GM21723 (cell line): ENCODE measurements around the gene PABPC3.

ENCODE experiments used
- ATAC-seq: cut with Tn5 transposase; IDR thresholded peaks from one replicate; pipeline ENCODE4 v1.9.1; 2021; ENCODE audit warnings: mild to moderate bottlenecking, moderate library complexity; ENCODE audit not compliant: unreplicated experiment

The PABPC3 gene

DNA sequence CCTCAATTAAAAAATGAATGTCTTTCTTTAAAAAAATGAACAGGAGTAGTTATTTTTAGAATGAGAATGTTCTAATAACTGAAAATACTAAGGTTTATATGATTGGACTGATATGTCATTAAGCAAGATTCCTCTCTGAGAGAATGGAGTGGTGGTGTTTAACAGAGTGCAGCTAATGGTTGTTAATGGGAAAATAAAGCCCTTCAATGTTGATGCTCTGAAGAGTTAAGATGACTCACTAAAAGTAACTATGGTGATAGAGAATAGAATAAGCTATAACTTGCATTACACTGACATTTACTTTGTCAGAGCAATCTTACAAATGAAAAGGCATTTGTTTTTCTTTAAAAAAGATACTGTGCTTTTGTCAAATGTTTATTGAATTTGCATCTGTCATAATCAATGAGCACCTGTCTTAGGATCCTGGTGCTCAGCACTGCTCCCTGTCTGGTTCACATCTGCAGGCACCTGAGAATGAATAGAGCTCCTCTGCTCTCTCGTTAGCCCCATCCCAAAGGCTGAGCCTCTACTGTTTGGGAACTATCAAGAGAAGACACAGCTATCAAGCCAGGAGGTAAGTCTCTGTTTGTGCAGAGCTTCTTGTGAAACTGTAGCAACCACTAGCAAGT lies 15.1 kb downstream of the PABPC3 start:
- no peak for ATAC-seq

DNA sequence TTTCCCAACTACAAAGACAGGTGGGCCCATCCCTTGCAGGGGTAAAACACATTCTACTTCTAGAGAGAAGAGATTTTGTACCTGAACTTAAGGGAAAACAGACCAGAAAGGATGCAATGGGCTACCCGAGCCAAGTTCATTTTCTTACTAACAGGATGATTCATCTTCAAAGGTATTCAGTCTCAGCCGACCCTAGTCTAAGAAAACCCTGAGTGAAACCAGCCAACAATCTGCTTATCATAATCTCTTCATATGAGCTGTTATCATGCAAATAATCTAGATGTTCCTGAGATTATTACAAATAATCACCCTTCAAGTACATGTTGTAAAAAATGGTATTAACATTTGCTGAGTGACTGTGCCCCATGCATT lies 15.6 kb downstream of the PABPC3 start:
- ATAC-seq: no peak

- no peak for ATAC-seq
Measured at GRCh38 chr13:25112695-25113255, 16.8 kb downstream of the PABPC3 start.

- ATAC-seq: peak; percentile 81
Measured at GRCh38 chr13:25114220-25114619, 18.3 kb downstream of the PABPC3 start.

GRCh38 chr13:25116044-25116443 lies 20.1 kb downstream of the PABPC3 start:
- ATAC-seq: no peak

- ATAC-seq: no peak
Measured at GRCh38 chr13:25117312-25117711, 21.4 kb downstream of the PABPC3 start.

- ATAC-seq: no peak
Measured at GRCh38 chr13:25118378-25118905, 22.5 kb downstream of the PABPC3 start.

DNA sequence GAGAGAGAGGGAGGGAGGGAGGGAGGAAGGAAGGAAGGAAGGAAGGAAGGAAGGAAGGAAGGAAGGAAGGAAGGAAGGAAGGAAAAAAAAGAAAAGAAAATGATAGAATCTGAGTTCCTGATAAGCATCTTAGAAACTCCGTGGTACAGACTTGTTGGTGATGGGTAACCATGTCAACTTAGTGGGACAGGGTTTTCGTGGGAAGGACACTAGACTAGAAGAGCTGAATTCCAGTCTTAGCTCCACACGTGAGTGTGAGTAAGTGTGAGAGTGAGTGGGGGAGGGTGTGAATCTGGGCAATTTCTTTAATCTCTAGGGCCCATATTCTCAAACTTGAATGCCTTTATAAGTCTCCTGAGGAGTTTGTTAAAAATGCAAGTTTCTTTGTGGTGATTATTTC lies 35.0 kb downstream of the PABPC3 start:
- no peak for ATAC-seq

DNA sequence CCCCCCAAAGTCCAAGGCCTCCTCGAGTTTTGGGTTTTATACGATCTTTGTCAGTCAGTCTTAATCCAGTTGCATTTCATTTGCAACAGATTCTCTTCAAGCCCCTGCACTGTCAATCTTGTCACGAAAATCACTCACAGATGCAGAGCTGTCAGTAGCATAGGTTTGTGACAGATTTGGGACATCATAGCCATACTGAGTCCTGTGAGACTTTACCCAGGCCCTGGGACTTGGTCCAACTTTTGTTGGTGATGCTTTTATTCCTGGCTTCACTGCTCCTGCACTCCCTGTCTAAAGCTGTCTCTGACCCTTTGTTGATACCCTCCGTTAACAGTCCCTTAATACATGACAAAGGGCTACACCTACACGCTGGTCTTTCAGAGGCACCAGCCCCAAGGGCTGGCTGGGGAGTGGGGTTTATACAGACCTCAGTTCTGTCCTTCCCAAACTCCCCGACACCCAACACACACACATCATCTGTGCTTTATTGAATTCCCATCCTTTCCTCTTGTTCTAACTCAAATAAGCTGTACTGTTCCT lies 36.0 kb downstream of the PABPC3 start:
- no peak for ATAC-seq

GRCh38 chr13:25132751-25133390 lies 36.9 kb downstream of the PABPC3 start:
- ATAC-seq: no peak

DNA sequence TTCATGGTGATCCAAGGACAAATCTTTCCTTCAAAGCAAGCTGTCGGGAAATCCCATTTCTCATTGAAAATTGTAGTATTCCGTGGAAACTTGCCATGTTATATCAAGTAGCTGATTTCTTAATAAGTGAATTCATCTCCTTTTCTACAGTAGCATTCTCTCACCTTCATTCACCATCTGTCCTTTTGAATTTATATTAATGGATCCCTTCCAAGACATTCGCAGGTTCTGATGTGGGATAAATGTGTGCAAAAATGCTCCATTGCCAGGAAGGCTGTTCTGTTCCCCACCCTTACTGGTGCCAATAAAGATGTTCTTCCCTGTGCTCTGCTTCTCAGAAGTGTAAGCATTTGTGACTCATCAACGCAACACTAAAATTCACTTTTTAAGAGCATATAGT lies 40.0 kb downstream of the PABPC3 start:
- no peak for ATAC-seq

DNA sequence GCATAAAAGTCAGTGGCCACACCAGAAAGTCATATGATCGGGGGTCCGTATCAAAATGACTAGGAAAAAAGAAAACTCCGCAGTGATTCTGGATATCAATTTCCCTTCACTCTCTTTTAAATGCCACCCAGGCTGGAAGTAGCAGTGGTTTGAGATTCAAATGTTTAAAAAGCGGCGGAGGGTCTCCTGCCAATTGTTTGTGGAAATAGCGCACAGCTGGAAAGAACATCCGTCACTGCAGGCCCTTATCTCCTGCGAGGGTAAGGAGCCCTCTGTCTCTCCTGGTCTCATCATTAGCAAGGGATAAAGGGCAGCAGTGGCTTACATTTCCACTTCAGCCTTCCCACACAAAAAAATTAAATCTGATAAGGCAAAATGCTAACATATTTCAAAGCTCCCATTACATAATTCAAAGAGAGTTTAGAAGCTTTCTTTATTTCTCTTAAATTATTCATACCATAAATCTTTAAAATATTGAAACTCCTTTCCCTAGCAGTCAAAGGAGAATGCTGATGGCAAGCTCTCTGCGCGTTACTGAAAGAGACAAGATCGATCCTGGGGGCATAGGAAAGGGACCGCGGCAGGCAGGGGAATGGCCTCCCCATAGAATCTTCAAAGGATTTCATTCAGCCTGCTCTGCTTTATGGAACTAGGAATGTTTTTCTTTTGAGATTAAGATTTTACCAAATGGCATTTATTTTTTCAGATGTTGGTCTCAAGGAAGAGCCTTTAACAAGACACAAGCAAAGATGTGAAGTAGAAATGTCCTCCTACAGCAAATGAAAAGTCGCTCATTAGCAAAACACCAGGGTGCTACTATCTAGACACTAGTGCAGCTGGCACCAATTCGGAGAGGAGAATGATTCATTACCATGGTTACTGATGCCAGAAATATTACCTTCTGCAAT lies 41.2 kb downstream of the PABPC3 start:
- ATAC-seq: no peak

DNA sequence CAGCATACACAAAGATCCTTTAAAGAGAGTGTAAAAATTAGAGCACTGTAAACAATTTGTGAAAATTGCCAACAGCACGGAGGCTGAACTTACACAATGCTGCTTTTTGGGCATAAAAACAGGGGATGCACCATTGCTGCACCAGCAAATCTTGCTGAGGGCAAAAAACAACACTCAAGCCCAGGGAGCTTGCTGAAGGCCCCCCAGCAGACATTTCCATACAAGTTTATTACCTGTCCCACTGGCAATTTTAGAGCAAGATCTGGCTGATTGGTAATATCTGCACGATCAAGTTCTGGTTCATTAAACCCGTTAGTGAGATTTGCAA lies 41.8 kb downstream of the PABPC3 start:
- no peak for ATAC-seq

DNA sequence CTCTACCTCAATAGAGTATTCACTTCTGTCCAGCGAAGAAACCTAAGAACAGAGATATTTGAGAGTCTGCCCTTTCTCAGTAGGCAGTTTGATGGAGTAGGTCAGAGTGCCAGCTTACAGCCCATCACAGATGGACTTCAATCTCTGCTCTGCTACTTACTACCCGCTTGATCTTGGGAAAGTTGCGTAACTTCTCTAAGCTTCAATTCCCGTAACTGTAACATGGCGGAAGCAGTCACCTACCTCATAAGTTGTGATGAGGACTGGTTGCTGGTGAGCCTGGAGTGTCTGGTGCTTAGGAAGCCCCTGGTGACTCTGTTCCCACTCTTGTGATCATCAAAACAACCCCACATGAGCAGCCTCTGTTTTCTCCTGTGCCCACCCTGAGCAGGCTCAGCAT lies 45.1 kb downstream of the PABPC3 start:
- no peak for ATAC-seq

DNA sequence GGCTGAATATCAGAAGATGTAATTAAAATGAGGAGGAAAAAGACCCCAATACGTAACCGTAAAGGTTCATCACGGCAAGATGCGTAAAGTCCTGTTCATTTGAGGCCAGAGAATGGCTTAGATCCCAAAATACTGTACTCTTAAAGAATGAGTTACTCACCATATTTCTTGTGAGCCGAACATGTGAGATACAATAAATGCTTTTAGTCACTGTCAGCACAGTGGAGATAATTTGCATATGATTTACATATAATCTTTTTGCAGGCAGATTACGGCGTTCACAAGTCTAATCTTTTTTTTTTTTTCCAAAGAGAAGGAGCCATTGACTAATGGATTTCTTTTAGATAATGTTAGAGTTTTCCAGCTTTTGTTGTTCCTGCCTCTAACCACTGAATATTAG lies 47.8 kb downstream of the PABPC3 start:
- no peak for ATAC-seq

DNA sequence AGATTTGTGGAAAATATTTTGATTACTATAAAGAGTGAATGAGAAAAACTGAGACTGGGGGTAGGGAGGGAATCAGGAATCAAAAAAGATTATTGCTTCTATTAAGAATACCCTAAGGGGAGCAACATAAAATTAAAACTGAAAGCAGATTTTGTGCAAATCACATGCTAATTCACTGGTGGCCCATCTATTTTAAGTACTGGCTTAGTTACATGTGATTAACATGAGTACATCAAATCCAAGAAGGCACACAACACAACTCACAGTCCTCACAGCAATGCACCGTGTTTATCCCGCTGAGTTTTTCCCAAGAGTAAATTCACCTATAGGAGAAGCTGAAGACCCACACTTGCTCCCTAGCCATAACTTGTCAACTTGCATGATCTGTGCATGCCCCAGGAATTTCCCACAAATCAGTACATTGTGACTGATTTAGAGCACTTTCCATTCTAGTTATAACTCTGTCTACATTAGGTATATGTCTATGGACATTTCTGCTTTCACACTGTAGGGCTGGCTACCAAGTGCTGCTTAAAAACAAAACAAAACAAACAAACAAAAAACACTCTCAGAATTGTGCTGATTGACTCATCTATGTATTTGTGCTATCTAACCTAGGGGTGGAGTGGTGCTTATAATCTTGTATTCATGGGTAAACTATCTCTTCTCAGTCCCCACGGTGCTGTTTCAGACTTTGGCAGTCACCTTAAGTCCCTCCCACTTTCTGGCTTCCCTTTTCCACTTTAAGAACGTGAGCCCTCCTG lies 51.9 kb downstream of the PABPC3 start:
- ATAC-seq: peak; percentile 87

GRCh38 chr13:25148402-25148771 lies 52.5 kb downstream of the PABPC3 start:
- ATAC-seq: no peak
